ENCODE results near the gene ZKSCAN4. TPM values are rescaled to one million over a fixed set of nuclear protein-coding genes. Genes with fewer than 3 reads are reported as not detected.

ZKSCAN4 gene
- total and polyA plus RNA-seq, 10 of the 15 experiments (the other 5 are each of a cell fraction or from before 2014, with no cell fraction given) = 3.0 to 6.5 (median 5.0) TPM

GRCh38 chr6:28281288-28282064, 29.4 kb upstream of the ZKSCAN4 start, which contains the start of gene PGBD1 (continued):
- TF ChIP-seq RELB (IDR thresholded peaks at IDR 0.05; ENCODE audit: low read depth) (no peak; the same call in 1 of the 2 replicates), CHD4 (IDR thresholded peaks at IDR 0.05) (no peak), ZBED1 (IDR thresholded peaks at IDR 0.05; ENCODE audit: borderline replicate concordance) (no peak), BCL3 (IDR thresholded peaks at IDR 0.05; ENCODE audit: borderline replicate concordance, insufficient read depth, low read depth, low read length, poor library complexity, severe bottlenecking) (no peak), IKZF1 (conservative IDR thresholded peaks at IDR 0.05) (peak; percentile 61), ATF3 (IDR thresholded peaks at IDR 0.05; ENCODE audit: borderline replicate concordance, extremely low read depth, low read depth, low read length) (no peak), SPI1 (IDR thresholded peaks at IDR 0.05; ENCODE audit: borderline replicate concordance, insufficient read depth, low read depth, low read length) (no peak), EZH2 (IDR thresholded peaks at IDR 0.05; ENCODE audit: borderline replicate concordance, control insufficient read depth, low read depth, low read length) (no peak), BACH1 (IDR thresholded peaks at IDR 0.05; ENCODE audit: borderline replicate concordance) (no peak), JUNB (IDR thresholded peaks at IDR 0.05) (no peak), PAX5 (IDR thresholded peaks at IDR 0.05; ENCODE audit: borderline replicate concordance, low read depth, low read length) (no peak), MXI1 (IDR thresholded peaks at IDR 0.05; ENCODE audit: low read depth, low read length) (no peak), PAX8 (IDR thresholded peaks at IDR 0.05) (no peak), CBFB (IDR thresholded peaks at IDR 0.05; ENCODE audit: low read depth) (no peak), IRF3 (IDR thresholded peaks at IDR 0.05) (no peak), CHD2 (IDR thresholded peaks at IDR 0.05; ENCODE audit: borderline replicate concordance, low read depth, low read length) (no peak), TBL1XR1 (IDR thresholded peaks at IDR 0.05; ENCODE audit: low read depth, low read length) (no peak), LARP7 (IDR thresholded peaks at IDR 0.05) (no peak), BCLAF1 (IDR thresholded peaks at IDR 0.05) (no peak), MTA3 (IDR thresholded peaks at IDR 0.05; ENCODE audit: borderline replicate concordance, low read length) (no peak), MAX (IDR thresholded peaks at IDR 0.05; ENCODE audit: low read depth, low read length) (no peak), BCL11A (IDR thresholded peaks at IDR 0.05; ENCODE audit: low read depth, low read length) (no peak), CREM (IDR thresholded peaks at IDR 0.05; ENCODE audit: low read depth) (peak; percentile 34; the same call in 1 of the 2 replicates)

All from GM12878 (cell line).